HepG2 (cell line): ENCODE data around the gene TXNDC16. TPM values are rescaled to one million over a fixed set of nuclear protein-coding genes. Genes with fewer than 3 reads are reported as not detected.
A peak's percentile ranks its signal among the peaks of the same experiment; 100 is the strongest.

Experiments
- AGO1 ChIP-seq: fragments of 200-400 bp; formaldehyde crosslinking; IDR thresholded peaks from 2 replicates; pipeline ENCODE4 v1.6.1; 2017; ENCODE audit warnings: mild to moderate bottlenecking, low read depth, low read length, moderate library complexity; ENCODE audit not compliant: poor library complexity, severe bottlenecking
- ASH2L ChIP-seq: fragments of 300-600, 200-600 bp; sonication (generic); IDR thresholded peaks from 2 replicates; pipeline ENCODE4 v1.7.0; 2017; ENCODE audit warnings: low read depth, mild to moderate bottlenecking, moderate library complexity, mixed read lengths, low read length; ENCODE audit not compliant: insufficient read length
- CEBPG ChIP-seq: IDR thresholded peaks from 2 replicates; pipeline ENCODE4 v1.6.1; 2016
- CREB1 ChIP-seq, 2 experiments: fragments of 450-650 bp in 1 of 2; IDR thresholded peaks; 2 replicates each; pipeline ENCODE4 v1.6.1; 2016 to 2017; ENCODE audit warnings: control low read depth in 1 of 2, mild to moderate bottlenecking in 1 of 2, missing compliant biosample characterization in 1 of 2, missing genetic modification characterization in 1 of 2
- EEA1 ChIP-seq: sonication (generic); formaldehyde crosslinking; IDR thresholded peaks from 2 replicates; pipeline ENCODE4 v1.5.1; 2020; ENCODE audit warnings: mild to moderate bottlenecking, missing genetic modification reagents, borderline replicate concordance
- FOSL2 ChIP-seq: sonication (generic); formaldehyde crosslinking; IDR thresholded peaks from 2 replicates; pipeline ENCODE4 v1.4.0; 2020; ENCODE audit warnings: missing genetic modification reagents
- KDM2A ChIP-seq: sonication (generic); formaldehyde crosslinking; IDR thresholded peaks from 2 replicates; pipeline ENCODE4 v1.4.0; 2020; ENCODE audit warnings: low read depth, missing genetic modification reagents, borderline replicate concordance
- KLF16 ChIP-seq, 2 experiments: sonication (generic) in 1 of 2; formaldehyde crosslinking in 1 of 2; IDR thresholded peaks; 2 replicates each; pipeline versions ENCODE4 v1.6.1 to v1.8.0; 2016 to 2023; ENCODE audit warnings: missing genetic modification reagents in 2 of 2, missing compliant biosample characterization in 1 of 2
- PAX8 ChIP-seq: sonication (generic); formaldehyde crosslinking; IDR thresholded peaks from 2 replicates; pipeline ENCODE4 v1.8.0; 2022; ENCODE audit warnings: mild to moderate bottlenecking, missing genetic modification reagents, borderline replicate concordance
- RNF2 ChIP-seq: fragments of 450-650 bp; conservative IDR thresholded peaks from 2 replicates; pipeline ENCODE4 v1.6.1; 2016; ENCODE audit warnings: low read depth
- SOX5 ChIP-seq: IDR thresholded peaks from 2 replicates; pipeline ENCODE4 v1.6.1; 2016; ENCODE audit warnings: borderline replicate concordance
- ZFX ChIP-seq: sonication (generic); formaldehyde crosslinking; IDR thresholded peaks from 2 replicates; pipeline ENCODE4 v1.4.0; 2020; ENCODE audit warnings: mild to moderate bottlenecking, low read depth, missing genetic modification reagents, moderate library complexity
- ZNF232 ChIP-seq: sonication (generic); formaldehyde crosslinking; IDR thresholded peaks from 2 replicates; pipeline ENCODE4 v1.4.0; 2020; ENCODE audit warnings: missing genetic modification reagents, borderline replicate concordance
- ZNF367 ChIP-seq: sonication (generic); formaldehyde crosslinking; IDR thresholded peaks from 2 replicates; pipeline ENCODE4 v1.4.0; 2020; ENCODE audit warnings: missing genetic modification reagents, borderline replicate concordance
- ZNF724P ChIP-seq: sonication (generic); formaldehyde crosslinking; IDR thresholded peaks from 2 replicates; pipeline ENCODE4 v1.8.0; 2022; ENCODE audit warnings: missing genetic modification reagents, borderline replicate concordance
- ZSCAN22 ChIP-seq: sonication (generic); formaldehyde crosslinking; IDR thresholded peaks from 2 replicates; pipeline ENCODE4 v1.4.0; 2020; ENCODE audit warnings: mild to moderate bottlenecking, missing genetic modification reagents
- polyA plus RNA-seq, 8 experiments: library from polyadenylated mRNA; depleted of rRNA in 3 of 8; stranded (reverse) in 7 of 8; unstranded in 1 of 8; fragments of >200 nt; fragmentation: Illumina TruSeq in 4 of 8; extraction: Trizol in 4 of 8; gene quantifications; 2 replicates each; pipeline versions ENCODE4 v1.2.1 to v1.2.3, GENCODE V29; 2011 to 2016; ENCODE audit warnings: low read depth in 4 of 8, missing spikeins in 1 of 8, mixed read lengths in 1 of 8; ENCODE audit not compliant: insufficient read depth in 1 of 8
- total RNA-seq, 5 experiments: library from RNA; depleted of rRNA; stranded (reverse); fragments of >200 nt; fragmentation: Illumina TruSeq; extraction: Trizol; gene quantifications; 2 replicates each; pipeline ENCODE4 v1.2.3, GENCODE V29; 2016; ENCODE audit warnings: low read depth in 1 of 5
- TF ChIP-seq, protein P1 (sequence below): sonication (generic); formaldehyde crosslinking; IDR thresholded peaks from 2 replicates; pipeline ENCODE4 v1.8.1; 2023; ENCODE audit warnings: mild to moderate bottlenecking, missing genetic modification reagents
- TF ChIP-seq, protein P2 (sequence below): sonication (generic); formaldehyde crosslinking; IDR thresholded peaks from 2 replicates; pipeline ENCODE4 v1.5.0; 2020; ENCODE audit warnings: mild to moderate bottlenecking, missing genetic modification reagents
- TF ChIP-seq, protein P3 (sequence below): sonication (generic); formaldehyde crosslinking; IDR thresholded peaks from 2 replicates; pipeline ENCODE4 v1.4.0; 2020; ENCODE audit warnings: missing genetic modification reagents
- TF ChIP-seq, protein P4 (sequence below): sonication (generic); formaldehyde crosslinking; IDR thresholded peaks from 2 replicates; pipeline ENCODE4 v1.5.1; 2020; ENCODE audit warnings: mild to moderate bottlenecking, missing genetic modification reagents, moderate library complexity

Gene TXNDC16
- total and polyA plus RNA-seq, 2 of the 13 experiments (the other 11 are each of a cell fraction or from before 2014, with no cell fraction given): 4.6 to 6.2 TPM

DNA sequence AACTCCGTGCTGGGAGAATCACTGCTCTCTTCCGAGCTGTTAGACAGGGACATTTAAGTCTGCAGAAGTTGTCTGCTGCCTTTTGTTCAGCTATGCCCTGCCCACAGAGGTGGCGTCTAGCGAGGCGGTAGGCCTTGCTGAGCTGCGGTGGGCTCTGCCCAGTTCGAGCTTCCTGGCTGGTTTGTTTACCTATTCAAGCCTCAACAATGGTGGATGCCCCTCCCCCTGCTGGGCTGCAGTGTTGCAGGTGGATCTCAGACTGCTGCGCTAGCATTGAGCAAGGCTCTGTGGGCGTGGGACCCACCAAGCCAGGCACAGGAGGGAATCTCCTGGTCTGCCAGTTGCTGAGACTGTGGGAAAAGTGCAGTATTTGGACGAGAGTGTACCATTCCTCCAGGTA is 44.0 kb upstream of the TXNDC16 start (continued):
- no peak for TF ChIP-seq ZNF367 (CRISPR knock-in tag)
- TF ChIP-seq PAX8: no peak
- no peak for TF ChIP-seq CREB1 (IDR thresholded peaks at IDR 0.05)
- TF ChIP-seq CREB1 (CRISPR knock-in tag; IDR thresholded peaks at IDR 0.05): no peak
- peak; percentile 53; the same call in 1 of the 2 replicates for TF ChIP-seq SOX5 (CRISPR knock-in tag)
- TF ChIP-seq, protein P1, sequence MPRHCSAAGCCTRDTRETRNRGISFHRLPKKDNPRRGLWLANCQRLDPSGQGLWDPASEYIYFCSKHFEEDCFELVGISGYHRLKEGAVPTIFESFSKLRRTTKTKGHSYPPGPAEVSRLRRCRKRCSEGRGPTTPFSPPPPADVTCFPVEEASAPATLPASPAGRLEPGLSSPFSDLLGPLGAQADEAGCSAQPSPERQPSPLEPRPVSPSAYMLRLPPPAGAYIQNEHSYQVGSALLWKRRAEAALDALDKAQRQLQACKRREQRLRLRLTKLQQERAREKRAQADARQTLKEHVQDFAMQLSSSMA (CRISPR knock-in tag): no peak
- TF ChIP-seq EEA1: no peak
- TF ChIP-seq CEBPG (CRISPR knock-in tag): 0 out of 2 replicates have a peak, but pooled peaks have one; percentile 15
- TF ChIP-seq FOSL2 (CRISPR knock-in tag): no peak
- TF ChIP-seq ASH2L: no peak
- TF ChIP-seq, protein P2, sequence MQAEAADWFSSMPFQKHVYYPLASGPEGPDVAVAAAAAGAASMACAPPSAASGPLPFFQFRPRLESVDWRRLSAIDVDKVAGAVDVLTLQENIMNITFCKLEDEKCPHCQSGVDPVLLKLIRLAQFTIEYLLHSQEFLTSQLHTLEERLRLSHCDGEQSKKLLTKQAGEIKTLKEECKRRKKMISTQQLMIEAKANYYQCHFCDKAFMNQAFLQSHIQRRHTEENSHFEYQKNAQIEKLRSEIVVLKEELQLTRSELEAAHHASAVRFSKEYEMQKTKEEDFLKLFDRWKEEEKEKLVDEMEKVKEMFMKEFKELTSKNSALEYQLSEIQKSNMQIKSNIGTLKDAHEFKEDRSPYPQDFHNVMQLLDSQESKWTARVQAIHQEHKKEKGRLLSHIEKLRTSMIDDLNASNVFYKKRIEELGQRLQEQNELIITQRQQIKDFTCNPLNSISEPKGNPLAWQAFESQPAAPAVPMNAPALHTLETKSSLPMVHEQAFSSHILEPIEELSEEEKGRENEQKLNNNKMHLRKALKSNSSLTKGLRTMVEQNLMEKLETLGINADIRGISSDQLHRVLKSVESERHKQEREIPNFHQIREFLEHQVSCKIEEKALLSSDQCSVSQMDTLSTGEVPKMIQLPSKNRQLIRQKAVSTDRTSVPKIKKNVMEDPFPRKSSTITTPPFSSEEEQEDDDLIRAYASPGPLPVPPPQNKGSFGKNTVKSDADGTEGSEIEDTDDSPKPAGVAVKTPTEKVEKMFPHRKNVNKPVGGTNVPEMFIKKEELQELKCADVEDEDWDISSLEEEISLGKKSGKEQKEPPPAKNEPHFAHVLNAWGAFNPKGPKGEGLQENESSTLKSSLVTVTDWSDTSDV (CRISPR knock-in tag): no peak
- peak; percentile 22; the same call in 1 of the 2 replicates for TF ChIP-seq ZFX
- no peak for TF ChIP-seq KLF16 (CRISPR knock-in tag; IDR thresholded peaks at IDR 0.05)
- peak; percentile 46; the same call in 1 of the 2 replicates for TF ChIP-seq KDM2A (CRISPR knock-in tag)
- no peak for TF ChIP-seq AGO1
- TF ChIP-seq, protein P3, sequence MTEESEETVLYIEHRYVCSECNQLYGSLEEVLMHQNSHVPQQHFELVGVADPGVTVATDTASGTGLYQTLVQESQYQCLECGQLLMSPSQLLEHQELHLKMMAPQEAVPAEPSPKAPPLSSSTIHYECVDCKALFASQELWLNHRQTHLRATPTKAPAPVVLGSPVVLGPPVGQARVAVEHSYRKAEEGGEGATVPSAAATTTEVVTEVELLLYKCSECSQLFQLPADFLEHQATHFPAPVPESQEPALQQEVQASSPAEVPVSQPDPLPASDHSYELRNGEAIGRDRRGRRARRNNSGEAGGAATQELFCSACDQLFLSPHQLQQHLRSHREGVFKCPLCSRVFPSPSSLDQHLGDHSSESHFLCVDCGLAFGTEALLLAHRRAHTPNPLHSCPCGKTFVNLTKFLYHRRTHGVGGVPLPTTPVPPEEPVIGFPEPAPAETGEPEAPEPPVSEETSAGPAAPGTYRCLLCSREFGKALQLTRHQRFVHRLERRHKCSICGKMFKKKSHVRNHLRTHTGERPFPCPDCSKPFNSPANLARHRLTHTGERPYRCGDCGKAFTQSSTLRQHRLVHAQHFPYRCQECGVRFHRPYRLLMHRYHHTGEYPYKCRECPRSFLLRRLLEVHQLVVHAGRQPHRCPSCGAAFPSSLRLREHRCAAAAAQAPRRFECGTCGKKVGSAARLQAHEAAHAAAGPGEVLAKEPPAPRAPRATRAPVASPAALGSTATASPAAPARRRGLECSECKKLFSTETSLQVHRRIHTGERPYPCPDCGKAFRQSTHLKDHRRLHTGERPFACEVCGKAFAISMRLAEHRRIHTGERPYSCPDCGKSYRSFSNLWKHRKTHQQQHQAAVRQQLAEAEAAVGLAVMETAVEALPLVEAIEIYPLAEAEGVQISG (CRISPR knock-in tag): no peak
- TF ChIP-seq ZSCAN22: no peak
- TF ChIP-seq, protein P4, sequence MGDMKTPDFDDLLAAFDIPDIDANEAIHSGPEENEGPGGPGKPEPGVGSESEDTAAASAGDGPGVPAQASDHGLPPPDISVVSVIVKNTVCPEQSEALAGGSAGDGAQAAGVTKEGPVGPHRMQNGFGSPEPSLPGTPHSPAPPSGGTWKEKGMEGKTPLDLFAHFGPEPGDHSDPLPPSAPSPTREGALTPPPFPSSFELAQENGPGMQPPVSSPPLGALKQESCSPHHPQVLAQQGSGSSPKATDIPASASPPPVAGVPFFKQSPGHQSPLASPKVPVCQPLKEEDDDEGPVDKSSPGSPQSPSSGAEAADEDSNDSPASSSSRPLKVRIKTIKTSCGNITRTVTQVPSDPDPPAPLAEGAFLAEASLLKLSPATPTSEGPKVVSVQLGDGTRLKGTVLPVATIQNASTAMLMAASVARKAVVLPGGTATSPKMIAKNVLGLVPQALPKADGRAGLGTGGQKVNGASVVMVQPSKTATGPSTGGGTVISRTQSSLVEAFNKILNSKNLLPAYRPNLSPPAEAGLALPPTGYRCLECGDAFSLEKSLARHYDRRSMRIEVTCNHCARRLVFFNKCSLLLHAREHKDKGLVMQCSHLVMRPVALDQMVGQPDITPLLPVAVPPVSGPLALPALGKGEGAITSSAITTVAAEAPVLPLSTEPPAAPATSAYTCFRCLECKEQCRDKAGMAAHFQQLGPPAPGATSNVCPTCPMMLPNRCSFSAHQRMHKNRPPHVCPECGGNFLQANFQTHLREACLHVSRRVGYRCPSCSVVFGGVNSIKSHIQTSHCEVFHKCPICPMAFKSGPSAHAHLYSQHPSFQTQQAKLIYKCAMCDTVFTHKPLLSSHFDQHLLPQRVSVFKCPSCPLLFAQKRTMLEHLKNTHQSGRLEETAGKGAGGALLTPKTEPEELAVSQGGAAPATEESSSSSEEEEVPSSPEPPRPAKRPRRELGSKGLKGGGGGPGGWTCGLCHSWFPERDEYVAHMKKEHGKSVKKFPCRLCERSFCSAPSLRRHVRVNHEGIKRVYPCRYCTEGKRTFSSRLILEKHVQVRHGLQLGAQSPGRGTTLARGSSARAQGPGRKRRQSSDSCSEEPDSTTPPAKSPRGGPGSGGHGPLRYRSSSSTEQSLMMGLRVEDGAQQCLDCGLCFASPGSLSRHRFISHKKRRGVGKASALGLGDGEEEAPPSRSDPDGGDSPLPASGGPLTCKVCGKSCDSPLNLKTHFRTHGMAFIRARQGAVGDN: peak; percentile 51
- no peak for TF ChIP-seq ZNF232 (CRISPR knock-in tag)
- TF ChIP-seq RNF2: no peak
- no peak for TF ChIP-seq ZNF724P (CRISPR knock-in tag)
